GM12878 (cell line): ENCODE results near the gene LMX1B.

Experiments
- BHLHE40 ChIP-seq, 2 experiments: fragments of 450-650 bp in 1 of 2; IDR thresholded peaks; 2 replicates each; pipeline ENCODE4 v1.6.1; 2011 to 2017; ENCODE audit warnings: low read depth in 2 of 2, borderline replicate concordance in 1 of 2, improper control_type of control experiment in 1 of 2, low read length in 1 of 2, mild to moderate bottlenecking in 1 of 2
- CBFB ChIP-seq: IDR thresholded peaks from 2 replicates; pipeline ENCODE4 v1.6.1; 2016; ENCODE audit warnings: antibody characterized with exemption, low read depth
- CBX5 ChIP-seq: sonication (generic); IDR thresholded peaks from 2 replicates; pipeline ENCODE4 v1.6.1; 2016; ENCODE audit warnings: low read depth, moderate library complexity, mild to moderate bottlenecking, inconsistent platforms
- CTCF ChIP-seq, 3 experiments: IDR thresholded peaks in 2 of 3; conservative IDR thresholded peaks in 1 of 3; 2 replicates each; pipeline ENCODE4 v1.5.1; 2011; ENCODE audit warnings: low read depth in 3 of 3, low read length in 3 of 3, mild to moderate bottlenecking in 3 of 3, control low read depth in 2 of 3, moderate library complexity in 2 of 3, inconsistent platforms in 1 of 3, mixed read lengths in 1 of 3; ENCODE audit not compliant: control insufficient read depth in 2 of 3, insufficient read depth in 1 of 3; ENCODE audit errors: extremely low read depth in 1 of 3
- EZH2 ChIP-seq: IDR thresholded peaks from 2 replicates; pipeline ENCODE4 v1.6.1; 2012; ENCODE audit warnings: low read depth, mild to moderate bottlenecking, control low read depth, inconsistent platforms, low read length, borderline replicate concordance; ENCODE audit not compliant: control insufficient read depth
- FOS ChIP-seq: IDR thresholded peaks from 3 replicates; pipeline ENCODE4 v1.6.1; 2011; ENCODE audit warnings: borderline replicate concordance; ENCODE audit not compliant: insufficient read length; ENCODE audit errors: extremely low read depth
- GABPA ChIP-seq: IDR thresholded peaks from 2 replicates; pipeline ENCODE4 v1.6.1; 2014; ENCODE audit warnings: antibody characterized with exemption, low read depth, mild to moderate bottlenecking, inconsistent platforms
- MYB ChIP-seq: fragments of 150-350 bp; IDR thresholded peaks from 2 replicates; pipeline ENCODE4 v1.6.1; 2014; ENCODE audit warnings: mild to moderate bottlenecking, low read depth, low read length, borderline replicate concordance
- NFYB ChIP-seq: IDR thresholded peaks from 2 replicates; pipeline ENCODE4 v1.6.1; 2011; ENCODE audit warnings: low read depth, mild to moderate bottlenecking, low read length, improper control_type of control experiment, moderate library complexity; ENCODE audit not compliant: insufficient read depth
- POLR2AphosphoS2 ChIP-seq: IDR thresholded peaks from 2 replicates; pipeline ENCODE4 v1.6.1; 2011; ENCODE audit warnings: low read depth, mild to moderate bottlenecking, low read length, improper control_type of control experiment, moderate library complexity
- POLR2AphosphoS5 ChIP-seq: IDR thresholded peaks from 2 replicates; pipeline ENCODE4 v1.6.1; 2011; ENCODE audit warnings: mild to moderate bottlenecking, low read length, inconsistent platforms
- YY1 ChIP-seq: IDR thresholded peaks from 2 replicates; pipeline ENCODE4 v1.6.1; 2011; ENCODE audit warnings: low read depth, mild to moderate bottlenecking, low read length
- ZBTB11 ChIP-seq: fragments of 450-650 bp; formaldehyde crosslinking; IDR thresholded peaks from 2 replicates; pipeline ENCODE4 v1.5.0; 2022; ENCODE audit warnings: mild to moderate bottlenecking, missing genetic modification characterization
- TF ChIP-seq, protein P1 (sequence below): IDR thresholded peaks from 2 replicates; pipeline ENCODE4 v1.6.1; 2012; ENCODE audit warnings: low read depth, low read length, improper control_type of control experiment

DNA sequence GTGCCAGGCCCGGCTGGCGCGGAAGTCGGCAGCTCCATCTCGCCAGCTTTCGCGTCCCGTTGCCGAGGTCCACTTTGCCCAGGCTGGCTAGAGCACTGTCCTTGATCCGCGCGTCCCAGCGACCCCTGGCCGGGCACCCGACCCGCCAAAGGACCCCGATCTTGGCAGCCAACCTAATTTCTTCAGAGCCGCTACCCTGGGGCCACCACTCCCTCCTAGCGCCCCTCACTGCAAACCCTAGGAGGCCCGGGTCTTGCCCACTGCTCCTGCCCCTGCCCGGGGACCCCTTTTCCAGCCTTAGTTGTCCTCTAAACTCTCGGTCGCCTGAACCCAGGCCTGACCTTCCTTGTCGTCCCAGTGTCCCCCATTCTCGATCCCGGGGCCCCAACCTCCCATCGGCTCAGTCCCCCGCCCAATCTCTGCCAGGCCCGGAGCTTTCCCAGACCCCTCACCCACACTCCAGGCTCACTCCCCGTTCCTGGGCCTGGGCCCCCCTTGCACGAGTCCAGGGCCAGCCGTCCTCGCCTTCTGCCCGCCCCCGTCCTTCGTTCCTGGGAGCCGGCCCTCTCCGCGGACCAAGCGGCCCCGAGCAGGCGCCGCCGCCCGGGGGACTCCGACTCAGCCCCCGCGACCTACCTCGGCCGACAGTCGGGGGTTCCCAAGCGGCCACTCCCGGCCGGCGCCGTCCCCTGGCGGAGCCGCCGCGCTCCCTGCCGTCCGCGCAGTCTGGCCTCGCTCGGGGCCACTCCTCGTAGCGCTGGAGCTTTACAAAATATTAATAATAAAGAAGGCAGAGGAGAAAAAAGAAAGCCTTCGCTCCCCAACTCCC, 701 bp upstream of the LMX1B start:
- TF ChIP-seq BHLHE40 (IDR thresholded peaks at IDR 0.05; ENCODE audit: borderline replicate concordance in 1 of 2, low read depth in 2 of 2, low read length in 1 of 2) (no peak), FOS (no peak), CBFB (no peak), POLR2AphosphoS5 (no peak), GABPA (no peak), CBX5 (no peak), ZBTB11 (CRISPR knock-in tag) (no peak), POLR2AphosphoS2 (no peak), MYB (no peak), YY1 (no peak), CTCF (IDR thresholded peaks at IDR 0.05 in 2 of 3, conservative IDR thresholded peaks at IDR 0.05 in 1 of 3; ENCODE audit: control insufficient read depth in 2 of 3, extremely low read depth in 1 of 3, insufficient read depth in 1 of 3, low read depth in 3 of 3, low read length in 3 of 3) (no peak), EZH2 (no peak), NFYB (no peak)
- TF ChIP-seq, protein P1, sequence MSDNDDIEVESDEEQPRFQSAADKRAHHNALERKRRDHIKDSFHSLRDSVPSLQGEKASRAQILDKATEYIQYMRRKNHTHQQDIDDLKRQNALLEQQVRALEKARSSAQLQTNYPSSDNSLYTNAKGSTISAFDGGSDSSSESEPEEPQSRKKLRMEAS, result no peak
